DMS 273 (cell line): ENCODE results near the gene SKOR1.

ENCODE experiments used
- DNase-seq: peaks from one replicate; lab custom pipeline; 2025; ENCODE audit not compliant: unreplicated experiment; lab: John Stamatoyannopoulos, UW

Gene SKOR1

DNA sequence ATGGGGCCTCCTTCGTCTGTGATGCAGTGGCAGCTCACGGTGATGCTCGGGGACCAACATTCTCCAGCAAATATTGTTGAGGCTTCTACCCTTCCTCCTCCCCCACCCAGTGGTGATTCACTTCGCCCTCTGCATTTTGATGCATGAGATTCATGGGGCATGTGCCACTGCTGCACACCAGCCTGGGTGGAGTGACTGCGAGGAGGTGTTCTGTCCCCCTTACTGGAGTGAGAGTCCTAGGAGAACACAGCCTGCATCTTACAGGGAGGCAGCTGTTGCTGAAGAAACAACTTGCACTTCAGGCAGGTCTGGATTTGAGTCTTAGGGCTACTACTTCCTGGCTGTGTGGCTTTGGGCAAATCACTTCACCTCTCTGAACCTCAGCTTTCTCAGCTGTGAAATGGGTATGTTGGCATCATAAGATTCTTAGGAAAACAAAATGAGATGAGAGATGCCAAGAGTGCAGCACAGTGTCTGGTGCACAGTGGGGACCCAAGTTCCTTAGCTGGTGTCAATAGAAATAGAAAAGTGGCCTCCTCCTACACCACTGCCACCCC lies 10.2 kb upstream of the SKOR1 start:
- no peak for DNase-seq

GRCh38 chr15:67816668-67817067 lies 8.6 kb upstream of the SKOR1 start:
- DNase-seq: no peak

GRCh38 chr15:67818464-67818863 lies 6.8 kb upstream of the SKOR1 start:
- no peak for DNase-seq

- no peak for DNase-seq
Measured at GRCh38 chr15:67819636-67820035, 5.7 kb upstream of the SKOR1 start.

DNA sequence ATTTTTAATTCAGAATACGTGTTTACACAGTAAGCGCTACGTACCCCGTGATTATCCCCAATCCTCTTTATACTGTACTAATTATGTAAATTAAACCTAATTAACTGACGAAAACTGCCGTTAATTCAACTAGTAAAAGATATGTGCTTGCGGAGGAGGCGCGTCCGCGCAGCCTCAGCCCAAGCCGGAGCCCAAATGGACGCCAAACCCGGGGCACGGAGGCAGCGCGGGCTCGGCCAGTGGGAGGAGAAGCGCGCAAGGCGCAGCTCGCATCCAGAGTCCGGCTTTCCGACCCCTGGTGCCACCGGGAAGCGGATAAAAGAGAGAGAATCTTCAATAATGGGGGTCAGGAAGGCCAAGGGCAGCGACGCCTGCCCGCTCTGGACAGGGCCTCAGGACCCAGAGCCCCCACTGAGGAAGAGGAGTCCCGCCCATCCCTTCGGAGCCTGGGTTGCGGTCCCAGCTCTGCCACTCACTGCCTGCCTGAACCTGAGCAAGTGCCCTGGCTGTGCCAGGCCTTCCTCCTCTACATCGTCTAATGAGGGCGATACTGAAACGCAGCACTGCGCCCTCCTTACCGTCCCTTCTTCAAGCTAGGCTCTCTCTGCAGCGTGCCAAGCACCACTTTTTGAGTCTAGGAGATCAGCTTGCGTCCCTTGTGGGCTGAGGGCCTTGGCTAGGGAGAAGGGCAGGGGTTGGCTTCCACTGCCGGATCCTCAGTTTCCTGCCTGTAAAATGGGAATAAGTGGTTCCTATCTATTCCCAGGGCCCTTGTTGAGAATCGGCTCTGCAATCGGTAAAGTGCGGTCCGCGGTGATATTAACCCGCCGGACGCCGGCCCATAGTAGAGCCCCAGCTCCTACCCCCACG lies 5.0 kb upstream of the SKOR1 start:
- DNase-seq: no peak

GRCh38 chr15:67820992-67821783 lies 4.1 kb upstream of the SKOR1 start:
- no peak for DNase-seq

GRCh38 chr15:67821784-67822440 lies 3.4 kb upstream of the SKOR1 start:
- peak; percentile 15 for DNase-seq

- DNase-seq: peak; percentile 34
Measured at GRCh38 chr15:67822537-67823313, 2.6 kb upstream of the SKOR1 start.

- peak; percentile 68 for DNase-seq
Measured at GRCh38 chr15:67823314-67824196, 1.8 kb upstream of the SKOR1 start.

DNA sequence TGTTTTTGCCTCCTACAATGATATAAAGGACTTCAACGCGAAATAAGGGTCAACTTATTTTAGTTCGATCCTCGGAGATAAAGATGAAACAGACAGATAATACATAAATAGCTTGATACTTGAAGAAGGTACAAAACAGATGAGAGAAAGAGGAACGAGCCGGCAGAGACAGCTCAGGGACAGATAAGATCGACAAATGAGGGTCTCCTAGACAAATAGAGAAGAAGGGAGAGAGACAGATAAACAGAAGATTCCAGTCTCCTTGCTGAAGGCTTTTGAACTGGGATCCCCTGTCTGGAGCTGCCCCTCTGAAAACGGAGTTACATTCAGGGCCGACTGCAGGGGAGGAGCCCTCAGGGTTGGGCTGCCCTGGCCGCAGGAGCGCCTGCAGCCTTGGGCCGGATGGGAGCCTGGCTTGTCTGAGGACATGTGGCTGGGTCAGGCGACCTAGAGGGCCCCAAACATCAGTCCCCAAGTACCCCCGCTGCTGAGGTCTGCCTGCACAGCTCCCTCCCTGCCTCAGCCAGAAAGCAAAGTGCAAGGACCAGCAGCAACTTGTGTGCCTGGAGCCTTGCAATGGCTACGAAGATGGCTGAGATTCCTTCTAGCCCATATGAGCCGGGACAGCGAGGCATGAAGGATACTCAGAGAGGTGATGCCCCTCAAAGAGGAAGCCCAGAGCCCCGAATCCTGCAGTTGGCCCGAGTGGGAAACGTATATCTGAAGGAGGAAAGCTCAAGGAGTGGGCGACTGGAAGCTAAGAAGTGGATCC lies 926 bp upstream of the SKOR1 start:
- peak; percentile 37 for DNase-seq

DNA sequence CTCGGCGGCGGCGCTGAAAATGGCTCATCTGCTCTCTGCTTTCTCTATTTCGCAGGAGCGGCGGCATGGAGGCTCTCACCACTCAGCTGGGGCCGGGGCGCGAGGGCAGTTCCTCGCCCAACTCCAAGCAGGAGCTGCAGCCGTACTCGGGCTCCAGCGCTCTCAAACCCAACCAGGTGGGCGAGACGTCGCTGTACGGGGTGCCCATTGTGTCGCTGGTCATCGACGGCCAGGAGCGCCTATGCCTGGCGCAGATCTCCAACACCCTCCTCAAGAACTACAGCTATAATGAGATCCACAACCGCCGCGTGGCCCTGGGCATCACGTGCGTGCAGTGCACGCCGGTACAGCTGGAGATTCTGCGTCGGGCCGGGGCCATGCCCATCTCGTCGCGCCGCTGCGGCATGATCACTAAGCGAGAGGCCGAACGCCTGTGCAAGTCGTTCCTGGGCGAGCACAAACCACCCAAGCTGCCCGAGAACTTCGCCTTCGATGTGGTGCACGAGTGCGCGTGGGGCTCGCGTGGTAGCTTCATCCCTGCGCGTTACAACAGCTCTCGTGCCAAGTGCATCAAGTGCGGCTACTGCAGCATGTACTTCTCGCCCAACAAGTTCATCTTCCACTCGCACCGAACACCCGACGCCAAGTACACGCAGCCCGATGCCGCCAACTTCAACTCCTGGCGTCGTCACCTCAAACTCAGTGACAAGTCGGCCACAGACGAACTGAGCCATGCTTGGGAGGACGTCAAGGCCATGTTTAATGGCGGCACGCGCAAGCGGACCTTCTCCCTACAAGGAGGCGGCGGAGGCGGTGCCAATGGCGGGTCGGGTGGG lies 790 bp downstream of the SKOR1 start:
- DNase-seq: peak; percentile 64

- DNase-seq: peak; percentile 37
Measured at GRCh38 chr15:67826717-67827561, 1.6 kb downstream of the SKOR1 start.

GRCh38 chr15:67827562-67828277 lies 2.4 kb downstream of the SKOR1 start:
- no peak for DNase-seq

- no peak for DNase-seq
Measured at GRCh38 chr15:67828278-67828968, 3.1 kb downstream of the SKOR1 start.

GRCh38 chr15:67828969-67829646 lies 3.8 kb downstream of the SKOR1 start:
- no peak for DNase-seq
